Heart left ventricle (tissue), 13 donors: ENCODE results near the gene TRPM1.

Experiments
- CTCF ChIP-seq, 12 donors: fragments of 200-600 bp; sonication (generic) in 4 of 12; IDR thresholded peaks; one replicate each; pipeline versions ENCODE4 v1.5.0 to v1.8.0; 2018 to 2022; ENCODE audit warnings: antibody characterized with exemption in 12 of 12, mild to moderate bottlenecking in 5 of 12
- POLR2A ChIP-seq, 2 donors: fragments of 450-650 bp; IDR thresholded peaks; one replicate each; pipeline ENCODE4 v1.6.1; 2017; ENCODE audit warnings: antibody characterized with exemption in 2 of 2, mild to moderate bottlenecking in 2 of 2, moderate library complexity in 2 of 2
- donor health status: ischemic (EF 13 %, LVEDD 7.1; RV severe dilation, severe dysfunction).
- donor health status: DM: no; HTN: yes; CAD: no.
- donor health status: DM: no; HTN: no; CAD: no.
- donor health status: ischemic (EF 25% LVEDD 6.9; RV normal size, moderate dysfunction).
- donor health status: ischemic (EF 25% LVEDD 5.7; RV mildly dilated, moderate dysfunction).
- donor health status: ischemic (EF 35%, LVEDD 5.7; RV mildly dilated, moderate dysfunction).
- donor health status: nonischemic (EF 11% LVEDD 7.7; RV severe dilation, severe dysfunction).
- donor health status: DM: yes; HTN: yes; CAD: no.
- donor health status: PGD.
- donor health status: ischemic (EF 29% LVEDD 5.4; RV normal size, mild dysfunction).
- donor health status: nonischemic (EF 23%, LVEDD 6.1; RV moderate dilation, normal function).

- no peak for TF ChIP-seq CTCF (IDR thresholded peaks at IDR 0.05)
- TF ChIP-seq POLR2A (IDR thresholded peaks at IDR 0.05) = no peak
Observed at GRCh38 chr15:31091481-31091880, 10.0 kb downstream of the TRPM1 start.
